Astrocyte (in vitro differentiated cells and primary cell): Measurements from ENCODE around the gene CCND2.

Source experiments
- CTCF ChIP-seq: IDR thresholded peaks from 2 replicates; pipeline ENCODE4 v1.5.1; 2011; ENCODE audit warnings: low read depth, mild to moderate bottlenecking, inconsistent platforms, low read length, moderate library complexity; ENCODE audit not compliant: insufficient read depth
- EZH2 ChIP-seq: IDR thresholded peaks from 2 replicates; pipeline ENCODE4 v1.6.1; 2012; ENCODE audit warnings: mild to moderate bottlenecking, low read length, inconsistent platforms; ENCODE audit not compliant: insufficient read depth

GRCh38 chr12:4261655-4262054, 11.9 kb upstream of the CCND2 start:
- TF ChIP-seq CTCF (no peak), EZH2 (no peak)
